MCF 10A (cell line): ENCODE results near the gene CLIC2. TPM values are rescaled to one million over a fixed set of nuclear protein-coding genes. Genes with fewer than 3 reads are reported as not detected.
A peak's percentile ranks its signal among the peaks of the same experiment; 100 is the strongest.
"Not testable (repeated sequence)": the region's sequence is repeated elsewhere in the genome, so short reads cannot be mapped to it uniquely, and the experiment has no call there.

Experiments used
- Bru-seq: library from RNA; stranded (reverse); fragments of 400-500 nt; gene quantifications from one replicate; lab custom pipeline; 2021; lab: Mats Ljungman, UMichigan
- BruChase-seq, 2 experiments: library from RNA; stranded (reverse); fragments of 400-500 nt; gene quantifications; one replicate each; lab custom pipeline; 2021; lab: Mats Ljungman, UMichigan
- BruUV-seq: library from RNA; stranded (reverse); fragments of 400-500 nt; replicated peaks from 2 replicates; lab custom pipeline; 2021; lab: Mats Ljungman, UMichigan
- CTCF ChIA-PET: fragments of 300-600 bp; sonication (Branson Sonifier 250); formaldehyde crosslinking; extraction: SDS; loops from one replicate; lab custom pipeline; 2021; ENCODE audit warnings: antibody characterized with exemption, inconsistent platforms; lab: Yijun Ruan, JAX
- POLR2A ChIA-PET: fragments of 300-600, 350-650 bp; sonication (Branson Sonifier 250); formaldehyde crosslinking; extraction: SDS; loops from one replicate; lab custom pipeline; 2020; ENCODE audit warnings: antibody characterized with exemption, inconsistent platforms; lab: Yijun Ruan, JAX
- DNase-seq: peaks from one replicate; pipeline ENCODE4 v3.0.0-alpha.2; 2018; ENCODE audit not compliant: unreplicated experiment
- H3K27ac Mint-ChIP-seq: one replicate; pipeline ENCODE4 v1.8.0; 2022; ENCODE audit warnings: mild to moderate bottlenecking, low read depth, mixed read lengths; ENCODE audit not compliant: unreplicated experiment
- H3K27me3 Mint-ChIP-seq: one replicate; pipeline ENCODE4 v1.8.0; 2022; ENCODE audit warnings: mixed read lengths; ENCODE audit not compliant: insufficient read depth, unreplicated experiment
- H3K36me3 Mint-ChIP-seq: one replicate; pipeline ENCODE4 v1.8.0; 2022; ENCODE audit warnings: mild to moderate bottlenecking, moderate library complexity, mixed read lengths; ENCODE audit not compliant: insufficient read depth, unreplicated experiment
- H3K4me1 Mint-ChIP-seq: one replicate; pipeline ENCODE4 v1.8.0; 2022; ENCODE audit warnings: mixed read lengths; ENCODE audit not compliant: insufficient read depth, unreplicated experiment
- H3K4me3 Mint-ChIP-seq: one replicate; pipeline ENCODE4 v1.8.0; 2022; ENCODE audit warnings: mild to moderate bottlenecking, moderate library complexity, mixed read lengths; ENCODE audit not compliant: unreplicated experiment
- H3K9me3 Mint-ChIP-seq: one replicate; pipeline ENCODE4 v1.8.0; 2022; ENCODE audit warnings: mixed read lengths; ENCODE audit not compliant: unreplicated experiment
- intact Hi-C: fragments of 100-400 bp; cut with micrococcal nuclease; formaldehyde crosslinking; loops from 2 replicates; pipeline ENCODE4 v1.14.1; 2022
- long read RNA-seq: library from polyadenylated mRNA; stranded (forward); transcript quantifications from one replicate; pipeline ENCODE4 v2.0.0, GENCODE V29; 2022
- total RNA-seq: library from RNA; stranded (reverse); gene quantifications from 2 replicates; pipeline ENCODE4 v1.2.3, GENCODE V29; 2022
- TF ChIP-seq, protein P1 (sequence below): fragments of 200-600 bp; IDR thresholded peaks from one replicate; pipeline ENCODE4 v1.8.0; 2022; ENCODE audit warnings: antibody characterized with exemption, mild to moderate bottlenecking; ENCODE audit not compliant: unreplicated experiment

CLIC2 gene
- 6.0 and 9.2 TPM in 2 replicates for total RNA-seq
- percentile 48 among the genes with signal in this experiment for Bru-seq, nascent RNA
- percentile 53 among the genes with signal in this experiment for BruChase-seq, experiment 1, labeled RNA remaining after a 6-hour chase
- BruChase-seq, experiment 2, labeled RNA remaining after a 2-hour chase = percentile 47 among the genes with signal in this experiment
- long read RNA-seq, transcript CLIC2-202 (6 exons, 2,655 nt) = major isoform, 10 of 13 reads
- long read RNA-seq, partial matches to known transcripts = 0 of 13 reads
- long read RNA-seq, other reads (novel, unspliced or antisense) = 3 of 13 reads

DNA sequence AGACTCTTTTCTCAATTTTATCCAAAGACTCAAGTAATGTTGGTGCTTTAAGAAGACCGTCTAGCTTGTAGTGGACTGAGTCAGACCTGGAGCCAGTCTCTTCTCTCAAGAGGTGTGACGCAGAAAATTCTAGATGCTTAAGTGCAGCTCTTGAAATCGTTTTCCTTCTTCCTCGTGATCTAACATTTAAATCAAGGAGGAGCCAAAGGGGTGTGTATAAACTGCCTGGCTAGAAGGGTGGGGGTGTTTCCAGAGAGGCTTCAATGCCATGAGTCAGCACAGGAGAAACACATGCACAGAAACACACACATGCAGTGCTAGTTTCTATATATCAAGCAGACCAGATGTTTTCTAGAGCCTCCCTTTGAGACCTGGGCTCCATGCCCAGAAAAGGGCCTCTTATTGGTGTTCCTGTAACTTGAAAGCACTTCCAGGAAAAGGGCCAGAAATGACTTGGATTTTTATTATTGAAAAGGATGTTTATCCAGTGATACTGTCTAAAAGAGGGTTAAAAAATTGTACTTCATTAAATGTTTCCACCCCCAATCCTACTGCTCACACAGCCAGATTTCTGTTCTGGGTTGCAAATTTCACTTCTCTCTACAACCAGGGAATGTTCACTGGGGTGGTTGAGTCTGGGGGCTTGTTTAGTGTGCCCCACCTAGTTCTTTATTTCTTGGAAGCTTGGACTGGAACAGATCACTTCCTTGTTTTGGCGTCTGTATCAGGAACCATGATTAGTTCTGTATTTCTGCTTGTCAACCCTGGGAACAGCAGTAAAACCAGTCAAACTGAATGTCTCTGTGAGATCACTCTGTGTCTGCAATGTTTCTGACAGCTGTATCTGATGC lies at the start of gene CLIC2:
Gene CLIC2 (minus strand): TSS at position 129 of the 851 bp plus-strand sequence. CDS start 187 bp downstream, outside the sequence.
- TF ChIP-seq, protein P1, sequence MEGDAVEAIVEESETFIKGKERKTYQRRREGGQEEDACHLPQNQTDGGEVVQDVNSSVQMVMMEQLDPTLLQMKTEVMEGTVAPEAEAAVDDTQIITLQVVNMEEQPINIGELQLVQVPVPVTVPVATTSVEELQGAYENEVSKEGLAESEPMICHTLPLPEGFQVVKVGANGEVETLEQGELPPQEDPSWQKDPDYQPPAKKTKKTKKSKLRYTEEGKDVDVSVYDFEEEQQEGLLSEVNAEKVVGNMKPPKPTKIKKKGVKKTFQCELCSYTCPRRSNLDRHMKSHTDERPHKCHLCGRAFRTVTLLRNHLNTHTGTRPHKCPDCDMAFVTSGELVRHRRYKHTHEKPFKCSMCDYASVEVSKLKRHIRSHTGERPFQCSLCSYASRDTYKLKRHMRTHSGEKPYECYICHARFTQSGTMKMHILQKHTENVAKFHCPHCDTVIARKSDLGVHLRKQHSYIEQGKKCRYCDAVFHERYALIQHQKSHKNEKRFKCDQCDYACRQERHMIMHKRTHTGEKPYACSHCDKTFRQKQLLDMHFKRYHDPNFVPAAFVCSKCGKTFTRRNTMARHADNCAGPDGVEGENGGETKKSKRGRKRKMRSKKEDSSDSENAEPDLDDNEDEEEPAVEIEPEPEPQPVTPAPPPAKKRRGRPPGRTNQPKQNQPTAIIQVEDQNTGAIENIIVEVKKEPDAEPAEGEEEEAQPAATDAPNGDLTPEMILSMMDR = no peak
- H3K27ac Mint-ChIP-seq = peak within 1 kb of the TSS; percentile 30
- no TSS peak for BruUV-seq

DNA sequence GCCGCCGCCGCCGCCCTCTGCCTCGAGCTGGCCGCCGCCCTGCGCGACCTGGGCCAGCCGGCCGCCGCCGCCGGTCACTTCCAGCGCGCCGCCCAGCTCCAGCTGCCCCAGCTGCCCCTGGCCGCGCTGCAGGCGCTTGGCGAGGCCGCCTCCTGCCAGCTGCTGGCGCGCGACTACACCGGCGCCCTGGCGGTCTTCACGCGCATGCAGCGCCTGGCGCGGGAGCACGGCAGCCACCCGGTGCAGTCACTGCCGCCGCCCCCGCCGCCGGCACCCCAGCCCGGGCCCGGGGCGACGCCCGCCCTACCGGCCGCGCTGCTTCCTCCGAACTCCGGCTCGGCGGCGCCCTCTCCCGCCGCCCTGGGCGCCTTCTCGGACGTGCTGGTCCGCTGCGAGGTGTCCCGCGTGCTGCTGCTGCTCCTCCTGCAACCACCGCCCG lies 48.1 kb upstream of the CLIC2 start:
- H3K27ac Mint-ChIP-seq, H3K36me3 Mint-ChIP-seq, H3K4me3 Mint-ChIP-seq, POLR2A ChIA-PET, intact Hi-C loops, H3K27me3 Mint-ChIP-seq, H3K4me1 Mint-ChIP-seq, CTCF ChIA-PET, DNase-seq, H3K9me3 Mint-ChIP-seq, BruUV-seq: not testable (repeated sequence)

More for the DNA sequence above, at the start of gene CLIC2:
- H3K27me3 Mint-ChIP-seq = no peaks in the 10 kb centered on the region
- POLR2A ChIA-PET = interaction anchor here (0.5 kb wide), 1 partner anchor 115 kb away, joined by 4 read pairs; no protein-coding TSS in a partner anchor
- H3K9me3 Mint-ChIP-seq = no peaks in the 10 kb centered on the region
- intact Hi-C loops = no loop called here
- DNase-seq = peak; percentile 92
- H3K4me1 Mint-ChIP-seq = no peaks in the 10 kb centered on the region
- H3K36me3 Mint-ChIP-seq = no peaks in the 10 kb centered on the region
- CTCF ChIA-PET = no interaction called here
- peak within 1 kb of the TSS; percentile 44 for H3K4me3 Mint-ChIP-seq

DNA sequence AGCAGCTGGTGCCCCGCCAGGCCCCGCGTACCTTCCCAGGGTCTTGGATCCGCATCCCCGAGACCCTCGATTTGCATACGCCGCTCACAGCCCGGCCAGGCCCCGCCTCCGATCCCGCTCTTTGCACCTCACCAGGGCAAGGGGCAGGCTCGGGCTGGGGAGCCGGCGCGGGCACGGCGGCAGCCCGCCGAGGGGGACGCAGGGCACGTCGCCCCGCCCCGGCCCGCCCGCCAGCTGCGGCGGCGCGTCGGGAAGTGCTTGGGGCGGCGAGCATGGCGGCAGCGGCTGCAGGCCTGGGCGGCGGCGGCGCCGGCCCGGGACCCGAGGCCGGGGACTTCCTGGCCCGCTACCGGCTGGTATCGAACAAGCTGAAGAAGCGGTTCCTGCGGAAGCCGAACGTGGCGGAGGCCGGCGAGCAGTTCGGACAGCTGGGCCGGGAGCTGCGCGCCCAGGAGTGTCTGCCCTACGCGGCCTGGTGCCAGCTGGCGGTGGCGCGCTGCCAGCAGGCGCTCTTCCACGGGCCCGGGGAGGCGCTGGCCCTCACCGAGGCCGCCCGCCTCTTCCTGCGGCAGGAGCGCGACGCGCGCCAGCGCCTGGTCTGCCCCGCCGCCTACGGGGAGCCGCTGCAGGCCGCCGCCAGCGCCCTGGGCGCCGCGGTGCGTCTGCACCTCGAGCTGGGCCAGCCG lies 47.6 kb upstream of the CLIC2 start, which contains the start of gene F8A2:
Gene F8A2 (plus strand): TSS at position 253 of the 686 bp plus-strand sequence. CDS start 20 bp downstream, at position 273.
- POLR2A ChIA-PET = not testable (repeated sequence)

DNA sequence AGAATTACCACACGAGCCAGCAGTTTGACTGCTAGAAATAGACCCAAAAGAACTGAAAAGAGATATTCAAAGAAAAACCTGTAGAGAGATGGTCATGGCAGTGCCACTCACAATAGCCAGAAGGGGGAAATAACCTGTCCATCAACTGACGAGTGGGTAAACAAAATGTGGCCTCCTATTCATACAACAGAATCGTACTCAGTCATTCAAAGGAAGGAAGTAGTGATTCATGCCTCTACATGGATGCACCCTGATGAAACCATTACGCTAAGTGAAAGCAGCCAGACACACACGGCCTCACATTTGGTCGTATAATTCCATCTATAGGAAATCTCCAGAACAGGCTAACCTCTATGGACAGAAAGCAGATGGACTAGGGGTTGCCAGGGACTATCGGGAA lies 45.4 kb upstream of the CLIC2 start:
- H3K4me1 Mint-ChIP-seq, H3K27me3 Mint-ChIP-seq, intact Hi-C loops, POLR2A ChIA-PET, H3K36me3 Mint-ChIP-seq, H3K27ac Mint-ChIP-seq, BruUV-seq, H3K9me3 Mint-ChIP-seq, H3K4me3 Mint-ChIP-seq, CTCF ChIA-PET, DNase-seq: not testable (repeated sequence)

More for the DNA sequence above, 47.6 kb upstream of the CLIC2 start, which contains the start of gene F8A2:
- H3K4me1 Mint-ChIP-seq, BruUV-seq, intact Hi-C loops, CTCF ChIA-PET, H3K4me3 Mint-ChIP-seq, H3K9me3 Mint-ChIP-seq, H3K27ac Mint-ChIP-seq, H3K27me3 Mint-ChIP-seq, DNase-seq, H3K36me3 Mint-ChIP-seq: not testable (repeated sequence)

DNA sequence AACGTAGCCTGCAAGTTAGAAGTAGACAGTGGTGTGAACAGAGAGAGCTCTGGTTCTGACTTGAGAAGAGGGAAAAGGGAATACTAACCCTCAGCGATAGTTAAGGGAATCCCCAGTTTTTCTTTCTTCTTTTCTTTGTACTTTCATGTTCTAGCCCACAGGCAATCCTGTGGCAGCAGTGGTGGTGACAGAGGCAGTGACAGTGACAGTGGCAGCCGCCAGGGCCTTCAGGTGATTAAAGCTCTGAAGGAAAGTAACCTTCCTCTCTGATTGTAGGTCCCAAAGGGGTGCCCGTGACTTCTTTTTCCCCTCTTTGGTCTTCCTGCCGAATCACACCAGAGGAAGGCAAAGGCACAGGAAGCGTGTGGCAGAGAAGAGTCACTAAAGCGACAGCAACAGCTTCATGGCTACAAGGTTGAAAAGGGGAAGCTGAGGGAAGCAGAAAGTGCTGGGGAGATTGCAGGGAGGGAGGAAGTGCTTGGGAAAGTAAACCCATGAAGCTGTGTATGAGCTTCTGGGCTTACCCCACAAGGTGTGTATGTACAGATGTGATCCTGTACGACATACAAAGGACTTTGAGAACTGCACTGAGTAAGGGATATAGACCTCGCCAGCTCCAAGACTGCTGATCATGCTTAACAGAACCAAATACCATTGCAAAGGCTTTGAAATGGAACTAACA lies 39.5 kb upstream of the CLIC2 start:
- intact Hi-C loops = not testable (repeated sequence)

DNA sequence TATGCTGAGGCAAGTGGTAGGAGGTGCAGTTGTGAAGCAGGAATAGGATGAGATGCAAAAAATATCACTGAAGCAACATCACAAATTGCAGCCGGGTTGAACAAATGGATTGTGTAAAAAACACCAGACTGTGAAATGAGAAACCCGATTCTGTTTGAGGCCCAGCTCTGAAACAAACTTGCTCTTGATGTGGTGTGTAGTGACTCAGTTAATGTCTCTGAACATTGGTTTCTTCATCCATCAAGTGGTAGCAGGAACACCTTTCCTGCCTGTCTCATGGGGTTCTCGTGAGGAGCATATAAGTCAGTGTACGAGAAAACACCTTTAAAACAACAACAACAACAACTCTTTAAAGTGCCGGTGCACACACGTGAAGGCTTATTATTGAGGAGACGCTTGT lies 29.3 kb upstream of the CLIC2 start:
- BruUV-seq, DNase-seq, H3K36me3 Mint-ChIP-seq, H3K27ac Mint-ChIP-seq, H3K4me3 Mint-ChIP-seq, H3K4me1 Mint-ChIP-seq, CTCF ChIA-PET, intact Hi-C loops, H3K9me3 Mint-ChIP-seq, POLR2A ChIA-PET, H3K27me3 Mint-ChIP-seq: not testable (repeated sequence)

More for the DNA sequence above, 39.5 kb upstream of the CLIC2 start:
- H3K9me3 Mint-ChIP-seq, H3K4me1 Mint-ChIP-seq, POLR2A ChIA-PET, BruUV-seq, H3K4me3 Mint-ChIP-seq, H3K36me3 Mint-ChIP-seq, H3K27ac Mint-ChIP-seq, DNase-seq, H3K27me3 Mint-ChIP-seq, CTCF ChIA-PET: not testable (repeated sequence)

DNA sequence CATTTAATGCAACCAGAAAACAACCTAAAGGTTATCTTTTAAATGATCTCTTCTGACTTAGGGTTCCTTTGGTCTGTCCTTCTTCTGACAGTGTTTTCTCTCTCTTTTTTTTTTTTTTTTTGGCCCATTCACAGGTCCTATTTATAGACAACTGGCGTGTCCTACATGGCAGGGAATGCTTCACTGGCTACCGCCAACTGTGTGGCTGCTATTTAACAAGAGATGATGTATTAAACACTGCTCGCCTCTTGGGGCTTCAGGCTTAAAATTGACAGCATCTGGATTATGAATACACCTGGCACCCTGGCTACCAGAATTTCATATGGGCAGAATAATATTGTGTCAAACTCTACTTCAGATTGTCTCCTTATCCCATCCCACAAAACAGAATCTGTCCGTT lies 15.0 kb upstream of the CLIC2 start:
- H3K9me3 Mint-ChIP-seq, H3K4me3 Mint-ChIP-seq, H3K36me3 Mint-ChIP-seq, CTCF ChIA-PET, intact Hi-C loops, DNase-seq, H3K27ac Mint-ChIP-seq, BruUV-seq, H3K4me1 Mint-ChIP-seq, POLR2A ChIA-PET, H3K27me3 Mint-ChIP-seq: not testable (repeated sequence)
